Keratinocyte (primary cell): Measurements from ENCODE around the gene SMPD2. TPM values are rescaled to one million over a fixed set of nuclear protein-coding genes. Genes with fewer than 3 reads are reported as not detected.

Experiments
- DNase-seq: peaks from one replicate; pipeline ENCODE4 v3.0.0-alpha.2; 2011; ENCODE audit warnings: low read depth, missing footprints, low spot score
- FAIRE-seq: peaks from 2 replicates; lab custom pipeline; 2011; peaks lifted over from hg19 to GRCh38; lab: Jason Lieb, UNC
- H2AFZ ChIP-seq: 2 replicates; pipeline ENCODE4 v1.6.0; 2012; ENCODE audit warnings: low read length, control low read depth, inconsistent platforms; ENCODE audit not compliant: control insufficient read depth
- H3K27ac ChIP-seq: 2 replicates; pipeline ENCODE4 v1.5.1; 2011; ENCODE audit warnings: low read length; ENCODE audit not compliant: control insufficient read depth, insufficient read depth
- H3K27me3 ChIP-seq: 3 replicates; pipeline ENCODE4 v1.6.0; 2011; ENCODE audit warnings: low read length; ENCODE audit not compliant: control insufficient read depth, insufficient read depth; ENCODE audit errors: extremely low read depth
- H3K36me3 ChIP-seq, 2 experiments: 2 replicates in 1 of 2; 3 replicates in 1 of 2; pipeline ENCODE4 v1.5.1; 2011; ENCODE audit warnings: low read length in 2 of 2, mild to moderate bottlenecking in 1 of 2; ENCODE audit not compliant: control insufficient read depth in 2 of 2, insufficient read depth in 2 of 2; ENCODE audit errors: extremely low read depth in 1 of 2
- H3K4me1 ChIP-seq: 3 replicates; pipeline ENCODE4 v1.5.1; 2011; ENCODE audit warnings: low read length; ENCODE audit not compliant: control insufficient read depth, insufficient read depth; ENCODE audit errors: extremely low read depth
- H3K4me2 ChIP-seq: 3 replicates; pipeline ENCODE4 v1.6.0; 2011; ENCODE audit warnings: low read depth, low read length; ENCODE audit not compliant: control insufficient read depth, insufficient read depth; ENCODE audit errors: extremely low read depth
- H3K4me3 ChIP-seq, 3 experiments: fragments of 200-600 bp in 1 of 3; sonication (generic) in 1 of 3; 2 replicates in 2 of 3; 3 replicates in 1 of 3; pipeline ENCODE4 v1.5.1; 2011 to 2016; ENCODE audit warnings: low read length in 3 of 3, mild to moderate bottlenecking in 3 of 3, control low read depth in 2 of 3, inconsistent platforms in 1 of 3, low read depth in 1 of 3, mixed read lengths in 1 of 3, mixed run types in 1 of 3, moderate library complexity in 1 of 3; ENCODE audit not compliant: control insufficient read depth in 2 of 3, insufficient read depth in 2 of 3; ENCODE audit errors: extremely low read depth in 1 of 3
- H3K79me2 ChIP-seq: 2 replicates; pipeline ENCODE4 v1.6.0; 2012; ENCODE audit warnings: low read length; ENCODE audit not compliant: control insufficient read depth, insufficient read depth
- H3K9ac ChIP-seq: 3 replicates; pipeline ENCODE4 v1.6.0; 2011; ENCODE audit warnings: low read length; ENCODE audit not compliant: control insufficient read depth, insufficient read depth; ENCODE audit errors: extremely low read depth
- H3K9me1 ChIP-seq: 3 replicates; pipeline ENCODE4 v1.6.0; 2011; ENCODE audit warnings: low read length; ENCODE audit not compliant: control insufficient read depth, insufficient read depth; ENCODE audit errors: extremely low read depth
- H3K9me3 ChIP-seq: 2 replicates; pipeline ENCODE4 v1.5.1; 2012; ENCODE audit warnings: low read depth, low read length; ENCODE audit not compliant: control insufficient read depth
- H4K20me1 ChIP-seq: 3 replicates; pipeline ENCODE4 v1.6.0; 2011; ENCODE audit warnings: low read length; ENCODE audit not compliant: control insufficient read depth, insufficient read depth; ENCODE audit errors: extremely low read depth
- EZH2 ChIP-seq: IDR thresholded peaks from one replicate; pipeline ENCODE4 v1.6.1; 2012; ENCODE audit warnings: inconsistent platforms, mild to moderate bottlenecking, low read length, moderate library complexity
- dilution Hi-C: fragments of 300-500 bp; cut with MboI; formaldehyde crosslinking; loops from one replicate; pipeline ENCODE4 v1.7.0; 2020; ENCODE audit warnings: low sequenced_read_pairs; ENCODE audit not compliant: extremely low pct_ligation_motif_present
- polyA minus RNA-seq, 3 experiments: library from RNA; depleted of rRNA, polyadenylated mRNA; stranded (reverse); fragments of >200 nt; gene quantifications; 1 replicate in 1 of 3; 2 replicates in 1 of 3; 3 replicates in 1 of 3; pipeline ENCODE4 v1.2.3, GENCODE V29; 2011
- polyA plus RNA-seq, 5 experiments: library from polyadenylated mRNA; depleted of rRNA in 3 of 5; stranded (reverse) in 3 of 5; stranded (forward) in 1 of 5; unstranded in 1 of 5; fragments of >200 nt; gene quantifications; 1 replicate in 1 of 5; 2 replicates in 3 of 5; 3 replicates in 1 of 5; pipeline versions ENCODE4 v1.2.1 to v1.2.3, GENCODE V29; 2011 to 2012; ENCODE audit warnings: missing spikeins in 2 of 5, low read depth in 1 of 5, low replicate concordance in 1 of 5
- TF ChIP-seq, protein P1 (sequence below), 3 experiments: IDR thresholded peaks in 1 of 3; conservative IDR thresholded peaks in 1 of 3; optimal IDR thresholded peaks in 1 of 3; 2 replicates in 2 of 3; 3 replicates in 1 of 3; pipeline versions ENCODE3 to v1.5.1; 2011; ENCODE audit warnings: low read length in 3 of 3, mild to moderate bottlenecking in 3 of 3, moderate library complexity in 2 of 3, control low read depth in 1 of 3, inconsistent platforms in 1 of 3; ENCODE audit not compliant: insufficient read depth in 2 of 3; ENCODE audit errors: extremely low read depth in 1 of 3

SMPD2 gene, protein sequence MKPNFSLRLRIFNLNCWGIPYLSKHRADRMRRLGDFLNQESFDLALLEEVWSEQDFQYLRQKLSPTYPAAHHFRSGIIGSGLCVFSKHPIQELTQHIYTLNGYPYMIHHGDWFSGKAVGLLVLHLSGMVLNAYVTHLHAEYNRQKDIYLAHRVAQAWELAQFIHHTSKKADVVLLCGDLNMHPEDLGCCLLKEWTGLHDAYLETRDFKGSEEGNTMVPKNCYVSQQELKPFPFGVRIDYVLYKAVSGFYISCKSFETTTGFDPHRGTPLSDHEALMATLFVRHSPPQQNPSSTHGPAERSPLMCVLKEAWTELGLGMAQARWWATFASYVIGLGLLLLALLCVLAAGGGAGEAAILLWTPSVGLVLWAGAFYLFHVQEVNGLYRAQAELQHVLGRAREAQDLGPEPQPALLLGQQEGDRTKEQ
- 11.7 to 15.8 TPM (median 13.2 TPM) in 3 replicates for polyA plus RNA-seq
- 13.0 TPM for polyA plus RNA-seq (2011; ENCODE audit: low read depth)
- 10.9 and 11.2 TPM in 2 replicates for polyA plus RNA-seq (2011; cell fraction: cytosol; rRNA removed)
- 17.6 and 18.8 TPM in 2 replicates for polyA plus RNA-seq (2011; cell fraction: nucleus; rRNA removed)
- 9.6 and 13.6 TPM in 2 replicates for polyA plus RNA-seq (2012; ENCODE audit: low replicate concordance)
- 16.5 to 24.3 TPM (median 18.4 TPM) in 3 replicates for polyA minus RNA-seq
- 8.6 TPM for polyA minus RNA-seq (2011; cell fraction: cytosol; rRNA and poly(A)+ RNA removed)
- polyA minus RNA-seq (2011; cell fraction: nucleus; rRNA and poly(A)+ RNA removed): 5.7 and 8.3 TPM in 2 replicates

DNA sequence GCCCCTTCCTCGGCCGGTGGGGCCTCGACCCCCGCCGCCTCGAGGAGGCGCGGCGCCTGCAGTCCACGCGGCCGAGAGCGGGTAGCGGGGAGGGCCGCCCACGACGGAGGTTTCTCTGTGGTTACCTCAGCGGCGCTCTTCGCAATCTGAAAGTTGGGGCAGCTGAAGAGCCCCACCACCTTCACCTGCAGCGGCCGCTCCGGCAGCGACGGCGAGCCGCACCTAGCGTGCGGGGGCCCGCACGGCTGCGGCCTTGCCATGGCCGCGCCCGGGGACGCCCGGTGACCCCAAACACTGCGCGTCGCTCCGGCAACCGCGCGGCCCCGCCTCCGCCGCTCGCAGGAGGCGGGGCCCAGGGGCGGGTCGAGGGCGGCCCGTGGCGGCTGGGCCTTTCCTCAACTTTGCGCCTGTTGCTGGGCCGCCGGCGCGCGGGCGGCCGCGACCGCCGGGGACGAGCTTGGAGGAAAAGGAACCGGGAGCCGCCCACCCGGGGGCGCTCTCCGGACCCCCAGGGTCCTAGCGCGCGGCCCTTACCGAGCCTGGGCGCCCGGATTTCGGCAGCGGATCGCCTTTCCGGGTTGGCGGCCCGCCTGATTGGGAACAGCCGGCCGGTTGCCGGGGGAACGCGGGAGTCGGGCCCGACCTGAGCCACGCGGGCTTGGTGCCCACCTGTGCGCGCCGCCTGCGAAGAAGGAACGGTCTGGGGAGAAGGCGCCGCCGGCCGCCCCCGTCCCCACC is at the start of gene SMPD2, which contains the start of gene PPIL6:
TSS of gene SMPD2 (plus strand) at position 394 of the 738 bp plus-strand sequence. CDS start 398 bp downstream, outside the sequence.
TSS of gene PPIL6 (minus strand) at position 298 of the 738 bp plus-strand sequence. CDS start at position 260, 38 bp downstream.
- no peaks in the 10 kb centered on the region for H4K20me1 ChIP-seq
- no peaks in the 10 kb centered on the region for H3K9me3 ChIP-seq
- TF ChIP-seq, protein P1, sequence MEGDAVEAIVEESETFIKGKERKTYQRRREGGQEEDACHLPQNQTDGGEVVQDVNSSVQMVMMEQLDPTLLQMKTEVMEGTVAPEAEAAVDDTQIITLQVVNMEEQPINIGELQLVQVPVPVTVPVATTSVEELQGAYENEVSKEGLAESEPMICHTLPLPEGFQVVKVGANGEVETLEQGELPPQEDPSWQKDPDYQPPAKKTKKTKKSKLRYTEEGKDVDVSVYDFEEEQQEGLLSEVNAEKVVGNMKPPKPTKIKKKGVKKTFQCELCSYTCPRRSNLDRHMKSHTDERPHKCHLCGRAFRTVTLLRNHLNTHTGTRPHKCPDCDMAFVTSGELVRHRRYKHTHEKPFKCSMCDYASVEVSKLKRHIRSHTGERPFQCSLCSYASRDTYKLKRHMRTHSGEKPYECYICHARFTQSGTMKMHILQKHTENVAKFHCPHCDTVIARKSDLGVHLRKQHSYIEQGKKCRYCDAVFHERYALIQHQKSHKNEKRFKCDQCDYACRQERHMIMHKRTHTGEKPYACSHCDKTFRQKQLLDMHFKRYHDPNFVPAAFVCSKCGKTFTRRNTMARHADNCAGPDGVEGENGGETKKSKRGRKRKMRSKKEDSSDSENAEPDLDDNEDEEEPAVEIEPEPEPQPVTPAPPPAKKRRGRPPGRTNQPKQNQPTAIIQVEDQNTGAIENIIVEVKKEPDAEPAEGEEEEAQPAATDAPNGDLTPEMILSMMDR (optimal IDR thresholded peaks at IDR 0.05 in 1 of 3, IDR thresholded peaks at IDR 0.05 in 1 of 3, conservative IDR thresholded peaks at IDR 0.05 in 1 of 3; ENCODE audit: extremely low read depth in 1 of 3, insufficient read depth in 2 of 3, low read length in 3 of 3): no peak
- TF ChIP-seq EZH2: no peak
- peaks cover 17% of the 10 kb centered on the region for H3K4me1 ChIP-seq
- dilution Hi-C loops: no loop called here
- H3K4me2 ChIP-seq: peak within 1 kb of the TSS; percentile 89
- peak within 1 kb of the TSS; percentile 88 for H2AFZ ChIP-seq
- peak within 1 kb of the TSS; percentile 68 to 78 (median 74) for H3K4me3 ChIP-seq
- H3K27me3 ChIP-seq: no peaks in the 10 kb centered on the region
- DNase-seq (no peak), FAIRE-seq (no peak)
- peaks cover 18 to 30% of the 10 kb centered on the region in 2 experiments for H3K36me3 ChIP-seq
- H3K79me2 ChIP-seq: peaks cover 2% of the 10 kb centered on the region
- H3K9me1 ChIP-seq: peaks cover 2% of the 10 kb centered on the region
- peak within 1 kb of the TSS; percentile 92 for H3K9ac ChIP-seq
- peak within 1 kb of the TSS; percentile 84 for H3K27ac ChIP-seq

DNA sequence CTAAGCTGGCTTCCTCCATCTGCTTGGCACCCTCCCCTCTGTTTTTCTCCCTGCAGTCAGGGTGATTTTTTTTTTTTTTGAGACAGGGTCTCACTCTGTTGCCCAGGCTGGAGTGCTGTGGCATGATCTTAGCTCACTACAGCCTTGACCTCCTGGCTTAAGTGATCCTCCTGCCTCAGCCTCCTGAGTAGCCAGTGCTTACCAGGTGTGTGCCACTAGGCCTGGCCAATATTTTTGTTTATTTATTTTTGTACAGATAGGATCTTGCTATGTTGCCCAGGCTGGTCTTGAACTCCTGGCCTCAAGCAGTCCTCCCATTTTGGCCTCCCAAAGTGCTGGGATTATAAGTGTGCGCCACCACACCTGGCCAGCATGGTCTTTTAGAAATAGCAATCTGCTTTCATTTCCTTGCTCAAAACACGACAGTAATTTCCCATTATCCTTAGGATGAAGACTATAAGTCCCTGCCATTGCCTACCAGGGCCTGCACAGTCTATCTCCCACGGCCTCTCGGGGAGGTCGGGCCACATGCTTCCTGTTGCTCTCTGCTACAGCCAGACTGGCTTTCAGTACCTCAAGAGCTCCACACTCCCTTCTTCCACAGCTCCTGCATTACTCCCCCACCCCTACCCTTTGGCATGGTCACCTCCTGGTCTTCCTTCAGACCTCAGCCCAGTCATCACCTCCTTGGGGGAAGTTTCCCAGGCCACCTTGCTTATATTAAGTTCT is 47.2 kb upstream of the SMPD2 start:
- no peaks in the 10 kb centered on the region for H3K27me3 ChIP-seq
- dilution Hi-C loops: no loop called here
- H3K9me3 ChIP-seq: no peaks in the 10 kb centered on the region
- peaks cover 10% of the 10 kb centered on the region for H3K4me1 ChIP-seq
- DNase-seq (no peak), FAIRE-seq (no peak)
- H3K4me3 ChIP-seq: no peak overlapping the region
- no peaks in the 10 kb centered on the region for H3K79me2 ChIP-seq
- no peak overlapping the region for H3K9ac ChIP-seq
- H4K20me1 ChIP-seq: no peaks in the 10 kb centered on the region
- no peaks in the 10 kb centered on the region for H3K36me3 ChIP-seq
- TF ChIP-seq, protein P1 (optimal IDR thresholded peaks at IDR 0.05 in 1 of 3, IDR thresholded peaks at IDR 0.05 in 1 of 3, conservative IDR thresholded peaks at IDR 0.05 in 1 of 3; ENCODE audit: extremely low read depth in 1 of 3, insufficient read depth in 2 of 3, low read length in 3 of 3): no peak
- no peak for TF ChIP-seq EZH2
- no peaks in the 10 kb centered on the region for H3K9me1 ChIP-seq
- no peak overlapping the region for H3K4me2 ChIP-seq
- H2AFZ ChIP-seq: no peak overlapping the region
- H3K27ac ChIP-seq: no peak overlapping the region
